CD4-positive, alpha-beta T cell treated with Interferon gamma for 1 hour (primary cell): ENCODE results near the gene SARDH.
A peak's percentile ranks its signal among the peaks of the same experiment; 100 is the strongest.
"Not testable (repeated sequence)": the region's sequence is repeated elsewhere in the genome, so short reads cannot be mapped to it uniquely, and the experiment has no call there.

Experiments
- DNase-seq: peaks from one replicate; pipeline ENCODE4 v3.0.0-alpha.2; 2020

Gene SARDH

DNA sequence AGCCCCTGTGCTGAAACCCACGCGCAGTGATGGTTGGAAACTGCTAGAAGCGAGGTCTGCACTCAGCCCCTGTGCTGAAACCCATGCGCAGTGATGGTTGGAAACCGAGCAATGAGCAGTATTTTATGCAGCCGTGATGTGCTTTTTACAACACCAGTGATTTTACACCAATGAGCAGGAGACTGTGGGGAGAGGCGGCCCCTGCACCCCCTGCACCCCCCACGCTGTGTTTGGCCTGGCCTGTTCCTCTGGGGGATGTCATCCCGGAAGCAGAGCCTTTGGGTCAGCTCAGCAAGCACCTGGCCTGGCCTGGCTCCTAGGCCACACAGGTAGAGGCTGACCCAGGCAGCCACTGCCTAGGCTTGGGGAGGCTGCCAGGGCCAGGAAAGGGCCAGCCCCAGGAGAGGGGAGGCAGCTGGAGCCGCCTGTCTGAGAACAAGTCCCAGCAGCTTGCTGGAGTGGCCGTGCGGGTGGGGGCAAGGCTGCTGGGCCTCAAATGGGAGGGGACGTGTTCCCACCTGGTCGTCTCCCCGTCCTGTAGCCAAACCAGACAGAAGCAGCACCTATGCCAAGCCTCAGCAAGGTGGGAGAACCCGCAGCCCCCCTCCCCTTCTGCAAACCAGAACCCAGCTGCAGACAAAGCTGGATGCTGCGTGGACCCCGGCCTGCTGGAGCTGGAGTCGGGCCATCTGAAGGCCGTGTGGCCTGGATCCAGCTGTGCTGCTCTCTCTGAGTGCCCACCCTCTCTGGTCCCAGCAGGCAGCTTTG is 55.1 kb downstream of the SARDH start:
- DNase-seq, result no peak

DNA sequence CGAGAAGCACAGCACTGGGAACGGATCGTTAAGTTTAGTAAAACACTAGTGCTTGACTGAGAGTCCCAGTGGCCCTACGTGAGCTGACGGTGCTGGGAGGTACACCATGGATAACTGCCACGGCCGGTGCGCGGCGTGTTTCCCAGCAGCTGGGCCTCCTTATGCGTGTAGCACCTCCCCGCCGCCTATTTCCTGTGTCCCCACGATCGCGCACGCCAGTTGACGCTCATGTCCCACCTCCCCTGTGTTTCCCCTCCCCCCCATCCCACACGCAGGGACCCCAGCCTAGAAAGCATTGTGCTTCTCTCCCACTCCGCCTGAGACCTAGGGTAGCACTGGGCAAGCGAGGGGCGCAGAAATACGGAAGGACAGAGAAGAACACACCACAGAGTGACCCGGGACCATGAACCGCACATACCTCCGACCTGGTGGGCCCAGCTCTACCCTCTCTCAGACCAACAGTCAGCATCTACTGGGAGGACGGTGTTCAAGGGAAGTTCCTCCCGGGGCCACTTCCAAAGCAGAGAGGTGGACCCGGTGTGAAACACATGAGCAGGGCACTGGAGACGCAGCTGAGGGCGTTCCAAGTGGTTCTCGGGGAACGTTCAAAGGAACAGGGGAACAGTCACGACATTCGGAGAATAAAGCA is 56.4 kb downstream of the SARDH start:
- no peak for DNase-seq

DNA sequence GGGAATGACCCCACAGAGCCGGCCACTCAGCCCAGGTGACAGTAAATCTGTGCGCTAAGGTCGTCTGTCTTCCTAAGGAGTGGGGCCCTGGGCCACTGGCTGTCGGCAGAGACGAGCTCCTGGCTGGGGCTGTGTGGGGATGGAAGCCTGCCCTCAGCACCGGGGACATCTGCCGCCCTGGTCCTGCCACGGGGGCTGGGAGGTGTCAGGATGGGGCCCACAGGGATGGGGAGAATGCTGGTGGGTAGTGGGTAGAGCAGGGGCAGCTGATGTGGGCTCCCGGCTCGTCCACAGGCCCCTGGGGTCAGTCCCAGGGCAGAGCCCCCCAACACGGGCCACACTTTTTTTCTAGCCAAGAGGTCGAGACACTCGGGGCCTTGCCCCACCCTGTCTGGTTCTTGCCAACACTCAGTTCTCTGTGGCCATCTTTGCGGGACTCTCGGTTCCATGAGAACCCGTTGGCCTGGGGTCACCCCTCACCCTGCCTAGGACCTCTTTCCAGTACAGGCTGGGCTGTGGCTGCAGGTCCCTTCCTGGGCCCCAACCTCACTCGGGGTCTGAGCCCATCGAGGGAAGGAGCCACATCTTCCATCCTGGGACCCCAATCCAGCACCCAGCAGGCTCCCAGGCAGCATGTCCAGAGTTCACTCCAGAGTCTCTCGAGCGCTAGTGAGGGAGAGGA is 57.0 kb downstream of the SARDH start:
- no peak for DNase-seq

DNA sequence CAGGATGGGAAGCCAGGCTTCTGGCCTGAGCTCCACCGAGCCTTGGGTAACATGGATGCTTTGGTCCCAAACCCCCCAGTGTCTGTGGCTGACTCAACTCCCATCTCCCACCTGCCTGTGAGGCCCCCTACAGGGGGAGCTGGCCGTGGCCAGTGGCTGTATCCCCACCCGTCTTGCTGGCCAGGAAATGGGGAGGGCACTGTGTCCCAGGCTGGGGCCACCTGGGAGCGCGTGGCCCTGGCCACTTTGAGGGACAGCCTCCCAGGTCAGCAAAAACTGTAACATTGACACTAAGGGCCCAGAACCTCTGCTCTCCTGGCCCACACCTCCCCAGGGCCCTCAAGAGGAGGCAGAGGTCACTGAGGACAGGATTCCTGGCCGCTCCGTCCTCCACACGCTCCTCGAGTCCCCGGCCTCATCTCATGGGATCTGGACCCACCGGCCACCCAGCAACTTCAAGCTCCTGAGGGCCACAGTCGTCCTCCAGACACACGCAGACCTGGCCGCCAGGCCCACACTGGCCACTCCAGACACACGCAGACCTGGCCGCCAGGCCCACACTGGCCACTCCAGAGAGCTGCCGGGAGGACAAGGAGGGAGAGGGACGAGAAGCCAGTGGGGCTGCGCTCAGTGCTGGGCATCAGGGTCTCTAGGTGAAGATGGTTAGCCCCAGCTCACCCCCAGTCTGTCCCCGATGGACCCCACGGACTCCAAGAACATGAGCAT is 57.7 kb downstream of the SARDH start:
- no peak for DNase-seq

DNA sequence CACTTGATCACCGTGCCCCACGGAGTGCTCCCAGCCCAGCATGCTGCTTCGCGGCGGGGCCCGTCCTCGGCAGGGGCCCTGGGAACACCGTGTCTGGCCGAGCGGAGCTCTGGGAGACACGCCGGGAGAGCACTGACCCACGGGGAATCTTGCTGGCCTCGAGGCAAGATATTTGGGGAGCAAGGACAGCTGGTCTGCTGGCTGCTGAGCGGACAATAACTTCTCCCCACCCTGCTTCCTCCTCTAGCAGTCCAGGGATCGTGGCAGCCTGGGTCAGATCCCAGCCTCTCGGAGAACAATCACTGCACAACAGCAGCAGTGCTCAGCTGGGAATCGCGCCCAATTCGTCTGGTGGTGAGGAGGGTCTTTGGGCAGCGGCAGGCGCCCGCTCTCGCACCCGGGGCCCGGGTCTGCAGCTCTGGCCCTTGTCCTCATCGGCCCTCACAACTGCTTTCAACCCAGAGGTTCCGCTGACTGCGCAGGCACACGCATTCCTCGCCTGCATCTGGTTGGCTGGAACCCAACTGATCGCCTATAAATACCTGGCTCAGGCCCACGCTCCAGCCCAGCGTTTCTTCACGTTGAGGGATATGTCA is 58.6 kb downstream of the SARDH start:
- DNase-seq, result no peak

DNA sequence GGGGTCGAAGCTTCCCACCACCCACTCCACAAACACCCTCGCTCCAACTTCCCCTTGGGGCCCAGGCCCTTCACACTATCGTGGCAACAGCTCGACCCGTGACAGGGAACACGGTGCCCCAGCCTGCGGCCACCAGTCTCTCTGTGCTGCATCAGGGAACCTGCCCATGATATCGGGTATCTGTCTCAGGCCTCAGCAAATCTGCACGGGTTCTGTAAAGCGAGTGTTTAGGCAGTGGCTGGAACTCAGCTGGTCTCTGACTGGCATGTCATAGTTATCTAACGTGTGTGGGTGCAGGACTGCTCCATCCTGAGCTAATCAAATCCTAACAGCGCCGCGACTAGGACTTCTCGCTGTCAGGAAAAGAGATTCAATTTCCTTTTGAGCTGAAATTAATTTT is 59.1 kb downstream of the SARDH start:
- DNase-seq, result no peak

DNA sequence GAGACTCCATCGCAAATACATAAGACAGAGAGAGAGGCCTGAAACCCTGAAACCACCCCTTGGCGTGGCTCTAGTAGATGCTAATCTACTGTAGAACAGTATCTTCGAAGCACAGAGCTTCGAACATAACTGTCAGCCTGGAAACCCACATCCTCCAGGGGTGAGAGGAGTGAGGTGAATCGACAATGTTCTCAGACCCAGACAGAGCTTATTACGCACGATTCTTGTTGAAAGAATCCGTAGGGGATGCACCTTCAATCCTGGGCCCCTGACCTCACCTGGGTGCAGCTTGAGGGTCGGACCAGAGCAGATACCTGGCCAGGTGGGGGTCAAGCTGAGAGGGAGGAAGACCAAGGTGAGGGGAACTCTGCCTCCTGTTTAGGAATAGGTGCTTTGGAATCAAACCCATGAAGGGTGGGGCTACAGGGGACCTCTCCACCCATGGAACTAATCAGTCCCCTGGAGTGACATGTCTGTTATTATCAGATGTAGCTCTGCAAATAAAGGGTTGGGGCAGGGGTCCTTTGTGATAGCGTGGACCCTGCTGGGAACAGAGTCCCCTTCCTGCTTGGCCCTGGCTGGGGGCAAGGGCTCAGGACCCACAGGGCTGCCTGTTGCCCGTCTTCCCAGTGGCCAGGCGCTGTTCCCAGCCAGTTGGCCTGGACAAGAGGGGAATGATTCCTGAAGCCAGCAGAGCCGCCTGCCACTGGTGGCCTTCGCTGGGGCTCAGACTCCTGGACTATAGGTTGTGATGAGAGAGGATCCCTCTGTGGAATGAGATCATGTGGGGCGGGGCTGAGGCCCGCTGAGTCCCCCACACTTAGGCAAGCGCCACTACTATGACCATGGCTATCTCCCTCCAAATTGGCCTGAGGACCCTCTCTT is 60.8 kb downstream of the SARDH start:
- peak; percentile 69 for DNase-seq

DNA sequence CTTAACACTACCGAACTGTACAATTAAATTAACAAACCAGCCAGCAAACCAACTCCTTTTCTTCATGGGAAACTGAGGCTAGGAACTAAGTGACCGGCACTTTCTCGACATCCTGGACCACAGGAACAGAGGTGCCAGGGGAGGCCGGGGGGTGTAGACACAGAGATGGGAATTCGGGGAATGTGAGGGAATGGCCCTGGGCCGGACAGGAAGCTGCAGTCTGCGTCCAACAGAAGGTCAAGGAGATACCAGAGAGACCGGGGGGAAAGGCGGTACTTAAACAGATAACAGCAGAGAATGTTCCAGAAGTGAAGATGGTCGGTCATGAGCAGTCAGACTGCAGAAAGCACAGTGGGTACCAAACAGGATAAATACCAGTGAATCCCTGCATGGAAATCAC is 61.7 kb downstream of the SARDH start:
- DNase-seq, result no peak

DNA sequence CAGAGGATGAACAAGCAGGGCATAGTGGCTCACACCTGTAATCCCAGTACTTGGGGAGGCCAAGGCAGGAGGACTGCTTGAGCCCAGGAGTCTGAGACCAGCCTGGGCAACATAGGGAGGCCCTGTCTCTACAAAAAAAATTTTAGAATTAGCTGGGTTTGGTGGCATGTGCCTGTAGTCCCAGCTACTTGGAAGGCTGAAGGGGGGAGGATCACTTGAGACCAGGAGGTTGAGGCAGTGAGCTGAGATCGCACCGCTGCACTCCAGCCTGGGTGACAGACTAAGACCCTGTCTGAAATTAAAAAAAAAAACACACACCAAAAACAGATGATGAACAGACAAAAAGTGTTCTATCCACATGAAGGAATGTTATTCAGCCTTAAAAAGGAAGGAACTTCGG is 62.4 kb downstream of the SARDH start:
- DNase-seq, result not testable (repeated sequence)

DNA sequence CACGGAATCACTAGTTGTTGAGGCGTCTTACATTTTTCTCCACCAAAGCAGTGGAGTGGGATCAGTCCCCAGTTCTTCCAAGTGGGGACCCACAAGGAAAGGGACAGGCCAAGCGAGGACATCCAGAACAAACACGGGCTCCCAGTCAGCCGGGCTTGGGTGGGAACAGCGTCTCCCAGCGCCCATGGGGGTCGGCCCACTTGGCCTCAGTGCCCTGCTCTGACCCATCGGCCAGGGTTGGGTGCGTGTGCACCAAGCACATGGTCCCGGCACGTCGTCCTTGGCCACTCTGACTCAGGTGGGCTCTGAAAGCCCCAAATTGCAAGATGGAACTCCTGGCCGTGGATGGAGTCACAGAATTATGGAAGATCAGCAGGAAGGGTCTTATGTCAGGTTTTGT is 64.1 kb downstream of the SARDH start:
- no peak for DNase-seq

DNA sequence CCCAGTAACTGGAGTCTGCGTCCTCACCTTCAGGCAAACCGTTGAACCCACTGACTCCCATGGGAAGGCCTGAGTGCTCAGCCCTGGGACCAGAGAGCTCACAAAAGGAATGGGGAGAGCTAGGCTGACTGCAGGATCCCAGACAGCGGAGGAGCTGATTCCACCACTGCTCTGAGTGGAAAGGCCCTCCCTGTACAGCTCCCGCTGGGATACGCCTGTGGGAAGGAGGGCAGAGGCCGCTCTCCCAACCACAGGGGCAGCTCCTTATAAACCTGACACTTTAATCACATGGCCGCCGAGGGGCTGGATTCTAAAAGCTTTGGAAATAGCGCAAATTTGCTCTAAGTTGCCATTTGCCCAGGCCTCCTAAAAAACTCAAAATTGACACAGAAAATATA is 64.9 kb downstream of the SARDH start:
- DNase-seq, result no peak

DNA sequence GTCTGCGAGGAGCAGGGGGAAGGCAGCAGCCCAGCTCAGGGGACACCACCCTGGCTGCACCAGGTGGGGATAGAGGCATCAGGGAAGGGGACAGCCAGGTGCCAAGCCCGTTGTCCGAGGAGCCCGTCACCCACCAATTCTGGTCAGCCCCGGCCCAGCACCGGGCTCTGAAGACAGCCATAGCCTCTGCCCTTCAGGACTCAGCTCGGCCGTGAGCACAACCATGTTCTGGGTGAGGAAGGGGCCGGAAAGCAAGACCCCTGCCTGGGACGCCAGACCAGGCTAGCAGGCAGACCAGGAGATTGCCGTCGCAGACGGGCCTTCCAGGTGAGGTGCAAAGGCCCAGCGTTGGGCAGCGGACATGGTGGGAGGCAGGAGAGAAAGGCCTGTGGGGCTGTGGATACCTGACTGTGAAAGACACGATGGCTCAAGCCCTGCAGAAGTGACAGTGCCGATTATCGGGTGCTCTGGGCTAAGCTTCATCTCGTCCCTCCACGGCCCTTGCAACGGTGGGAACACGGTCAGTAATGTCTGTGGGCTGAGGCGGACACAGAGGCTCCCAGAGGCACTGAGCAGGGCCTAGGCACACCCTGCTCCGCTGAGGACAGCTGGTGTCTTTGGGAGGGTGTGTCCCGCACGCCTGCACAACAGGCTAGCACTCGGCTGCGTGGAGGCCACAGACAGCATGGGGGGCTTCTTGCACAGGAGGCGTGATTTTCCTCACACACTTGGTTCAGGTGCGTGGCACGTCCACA is 65.5 kb downstream of the SARDH start:
- no peak for DNase-seq

DNA sequence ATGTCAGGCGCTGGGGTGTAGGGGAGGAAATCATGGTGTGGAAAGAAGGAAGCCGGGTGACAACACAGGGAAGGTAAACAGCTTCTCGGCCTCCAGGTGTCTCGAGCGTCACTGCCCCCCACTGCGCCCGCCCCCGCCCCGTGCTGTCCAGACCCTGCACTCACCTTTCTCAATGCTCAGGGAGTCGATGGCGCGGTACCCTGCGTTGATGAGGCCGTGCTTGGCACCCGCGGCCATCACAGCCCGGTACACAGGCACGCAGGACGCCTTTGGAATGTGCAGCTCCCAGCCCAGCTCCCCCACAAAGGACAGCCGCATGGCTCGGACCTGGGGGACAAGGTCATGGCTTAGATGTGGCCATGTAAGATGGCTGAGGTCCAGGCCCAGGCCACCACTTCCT is 66.8 kb downstream of the SARDH start:
- no peak for DNase-seq

DNA sequence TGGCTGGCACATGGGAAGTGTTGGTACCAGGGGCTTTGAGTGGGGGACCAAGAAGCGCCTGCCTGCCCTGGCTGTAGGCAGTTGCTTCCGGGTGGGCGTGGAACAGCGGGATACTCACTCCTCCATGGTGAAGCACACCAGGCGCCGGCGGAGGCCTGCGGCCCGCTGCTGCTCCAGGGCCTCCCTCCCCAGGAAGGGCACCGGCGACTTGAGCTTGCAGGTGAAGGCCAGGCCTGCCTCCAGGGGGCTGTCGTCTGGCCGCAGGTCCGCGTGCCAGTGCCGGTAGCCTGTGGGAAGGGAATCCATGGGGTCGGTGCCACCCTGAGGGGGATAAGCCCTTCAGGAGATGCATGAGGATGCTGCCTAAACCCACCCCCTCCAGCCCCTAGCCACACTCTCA is 67.7 kb downstream of the SARDH start:
- DNase-seq, result no peak

DNA sequence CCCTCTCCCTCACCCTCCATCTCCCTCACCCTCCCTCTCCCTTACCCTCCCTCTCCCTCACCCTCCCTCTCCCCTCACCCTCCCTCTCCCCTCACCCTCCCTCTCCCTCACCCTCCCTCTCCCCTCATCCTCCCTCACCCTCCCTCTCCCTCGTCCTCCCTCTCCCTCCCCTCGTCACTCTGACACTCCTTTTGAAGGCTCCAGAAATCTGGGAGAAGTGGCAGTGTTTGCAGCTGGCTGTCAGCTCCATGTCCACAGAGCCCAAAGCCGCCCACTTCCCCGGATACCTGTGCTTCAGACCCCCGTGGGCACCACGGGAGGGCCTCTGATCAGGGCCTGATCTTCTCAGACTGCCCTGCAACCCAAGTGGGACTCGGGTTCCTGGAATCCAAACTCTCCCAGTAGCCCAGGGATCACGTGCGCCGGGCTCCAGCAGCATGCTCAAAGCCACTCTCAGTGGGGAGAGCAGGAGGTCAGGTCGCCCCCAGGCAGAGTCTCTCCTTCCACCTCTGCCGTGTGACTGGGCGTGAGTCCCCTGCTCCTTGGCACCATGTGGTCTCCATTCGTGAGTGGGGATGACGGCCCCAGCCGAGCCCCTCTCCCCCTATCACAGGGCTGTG is 68.9 kb downstream of the SARDH start:
- no peak for DNase-seq

DNA sequence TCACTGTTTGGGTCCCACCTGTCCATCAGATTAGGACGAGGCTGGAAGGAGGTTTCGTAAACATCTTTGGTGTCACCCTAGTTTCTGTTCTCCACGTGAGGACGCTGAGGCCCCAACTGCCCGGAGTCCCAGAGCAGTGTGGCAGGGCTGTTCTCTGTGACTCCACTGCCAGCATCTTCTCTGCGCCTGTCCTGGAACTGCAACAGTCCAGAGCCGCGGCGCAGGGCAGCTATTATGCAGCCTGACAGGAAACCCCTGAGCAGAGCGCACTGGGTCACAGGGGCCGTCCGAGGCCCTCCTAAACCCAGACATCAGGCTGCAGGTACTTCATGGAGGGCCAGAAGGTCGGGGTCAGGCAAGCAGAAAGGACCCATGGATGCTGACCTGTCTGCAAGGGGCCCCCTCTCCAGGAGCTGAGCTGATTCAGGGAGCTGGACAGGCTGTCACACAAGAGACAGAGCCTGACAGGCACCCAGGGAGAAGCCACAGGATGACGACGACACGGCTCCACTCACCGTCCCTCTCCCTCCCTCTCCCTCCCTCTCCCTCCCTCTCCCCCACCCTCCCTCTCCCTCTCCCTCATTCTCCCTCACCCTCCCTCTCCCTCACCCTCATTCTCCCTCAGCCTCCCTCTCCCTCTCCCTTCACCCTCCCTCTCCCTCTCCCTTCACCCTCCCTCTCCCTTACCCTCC is 70.2 kb downstream of the SARDH start:
- DNase-seq, result no peak

DNA sequence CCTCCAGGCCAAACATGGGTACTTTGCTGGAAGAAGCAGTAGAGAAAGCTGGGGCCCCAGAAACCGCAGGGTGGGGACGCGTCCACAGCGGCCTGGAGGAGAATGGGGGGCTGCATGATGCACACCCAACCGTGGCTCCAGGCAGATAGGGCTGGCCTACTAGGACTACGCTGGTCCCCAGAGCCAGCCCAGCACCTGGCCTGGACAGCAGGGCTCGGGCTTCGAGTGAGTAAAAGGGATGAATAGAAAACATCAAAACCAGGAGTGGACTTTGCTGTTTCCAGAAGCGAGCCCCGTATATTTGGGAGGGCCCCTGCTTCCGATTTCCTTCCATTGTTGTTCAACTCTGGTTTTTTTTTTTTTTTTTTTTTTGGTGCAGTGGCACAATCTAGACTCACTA is 71.3 kb downstream of the SARDH start:
- no peak for DNase-seq

DNA sequence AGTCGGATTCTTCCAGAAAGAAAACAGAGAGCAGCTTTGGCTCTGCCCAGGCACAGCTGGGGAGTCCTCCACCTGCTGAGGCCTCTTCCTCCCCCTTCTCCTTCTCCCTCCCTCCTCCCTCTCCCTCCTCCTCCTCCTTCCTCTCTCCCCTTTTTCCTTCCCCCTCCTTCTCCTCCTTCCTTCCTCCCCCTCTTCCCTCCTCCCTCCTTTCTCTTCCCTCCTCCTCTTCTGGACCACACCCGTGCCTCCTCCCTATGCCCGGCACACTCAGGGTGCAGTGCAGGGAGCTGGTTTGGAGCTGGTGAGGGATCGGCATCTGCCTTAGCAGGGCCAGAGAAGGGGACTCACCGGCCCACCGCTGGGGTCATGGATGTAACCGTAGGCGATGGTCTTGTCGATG is 71.8 kb downstream of the SARDH start:
- DNase-seq, result no peak

DNA sequence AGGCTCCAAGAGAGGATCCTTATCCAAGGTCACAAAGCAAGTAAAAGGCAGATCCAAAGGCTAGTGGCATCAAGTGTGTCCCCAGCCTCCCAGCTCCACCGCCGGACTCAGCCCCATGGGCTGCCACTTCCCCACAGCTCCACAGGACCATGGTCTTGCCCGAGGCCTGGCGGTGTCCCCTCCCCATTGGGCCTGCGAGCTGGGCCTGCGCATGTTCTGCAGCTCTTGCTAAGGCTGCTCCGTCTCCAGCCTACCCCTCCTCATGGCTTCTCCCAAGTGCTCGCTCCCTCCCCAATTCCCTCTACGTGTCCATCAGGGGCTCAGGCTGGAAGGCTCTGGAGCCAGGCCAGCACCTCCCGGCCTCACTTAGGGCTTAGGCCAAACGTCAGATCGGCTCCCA is 72.6 kb downstream of the SARDH start:
- DNase-seq, result no peak

DNA sequence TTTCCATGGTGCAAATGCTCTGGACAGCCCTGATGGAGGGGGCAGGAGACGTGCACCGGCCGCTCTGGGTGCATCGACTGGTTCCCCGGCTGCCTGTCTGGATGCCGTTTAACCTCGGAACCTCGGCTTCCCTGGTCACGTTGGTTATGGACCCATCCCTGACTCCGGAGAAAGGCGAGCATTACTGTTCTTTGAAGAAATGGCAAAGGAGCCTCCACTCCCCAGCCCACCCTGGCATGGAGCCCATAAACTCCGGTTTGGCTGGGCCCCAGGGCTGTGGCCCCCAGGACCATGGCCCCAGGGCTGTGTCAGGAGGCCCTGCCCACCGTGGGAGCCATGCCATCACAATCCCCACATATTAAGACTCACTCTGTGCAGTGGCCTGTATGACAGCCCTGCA is 73.1 kb downstream of the SARDH start:
- no peak for DNase-seq
